Cardiac fibroblast (primary cell): ENCODE measurements around the gene NUMB.
"Not testable (repeated sequence)": the region's sequence is repeated elsewhere in the genome, so short reads cannot be mapped to it uniquely, and the experiment has no call there.

Source experiments
- DNase-seq, 2 donors: peaks; one replicate each; pipeline versions ENCODE4 v3.0.0 to v3.0.0-alpha.2; 2010; ENCODE audit warnings: low read depth in 2 of 2
- H3K4me3 ChIP-seq, 2 donors: replicated peaks in 1 of 2; 1 replicate in 1 of 2; 2 replicates in 1 of 2; pipeline ENCODE4 v1.5.1; 2011; ENCODE audit warnings: low read depth in 2 of 2, low read length in 2 of 2, mild to moderate bottlenecking in 2 of 2, moderate library complexity in 1 of 2
- TF ChIP-seq, protein P1 (sequence below): IDR thresholded peaks from one replicate; pipeline ENCODE4 v1.5.1; 2011; ENCODE audit warnings: low read depth, mild to moderate bottlenecking, low read length, inconsistent platforms

The NUMB gene

DNA sequence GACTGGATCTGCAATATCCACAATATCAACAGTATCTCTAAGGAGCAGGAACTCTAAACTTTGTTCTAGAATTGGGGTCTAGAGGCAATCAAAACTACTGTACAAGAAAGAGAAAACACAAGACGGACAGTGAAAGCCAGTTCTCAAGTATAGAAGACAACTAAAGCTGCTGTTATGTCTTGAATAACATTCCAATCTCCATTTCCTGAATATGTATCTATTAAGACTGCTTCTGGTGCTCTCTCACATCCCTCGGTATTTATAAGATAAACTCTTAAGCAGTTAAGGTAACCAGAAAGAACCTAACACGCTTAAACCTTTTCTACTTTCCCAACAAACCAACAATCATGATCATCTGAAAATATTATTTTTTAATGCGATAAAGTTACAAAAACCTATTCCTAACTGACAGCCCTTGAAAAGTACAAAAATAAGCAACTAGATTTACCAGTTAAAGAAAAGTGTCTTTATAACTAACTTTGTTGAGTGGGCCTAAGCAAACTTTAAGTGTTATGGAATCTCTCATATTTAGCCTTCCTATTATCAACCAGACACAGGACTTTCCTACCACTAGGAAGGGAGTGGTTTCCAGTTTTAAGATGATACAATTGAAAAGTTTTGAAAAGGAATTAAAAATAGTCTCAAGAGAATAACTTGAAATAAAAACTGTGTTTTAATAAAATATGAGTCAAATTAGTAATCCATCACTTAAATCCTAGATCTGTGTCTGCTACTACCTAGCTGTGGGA lies 30.7 kb downstream of the NUMB start:
- TF ChIP-seq, protein P1, sequence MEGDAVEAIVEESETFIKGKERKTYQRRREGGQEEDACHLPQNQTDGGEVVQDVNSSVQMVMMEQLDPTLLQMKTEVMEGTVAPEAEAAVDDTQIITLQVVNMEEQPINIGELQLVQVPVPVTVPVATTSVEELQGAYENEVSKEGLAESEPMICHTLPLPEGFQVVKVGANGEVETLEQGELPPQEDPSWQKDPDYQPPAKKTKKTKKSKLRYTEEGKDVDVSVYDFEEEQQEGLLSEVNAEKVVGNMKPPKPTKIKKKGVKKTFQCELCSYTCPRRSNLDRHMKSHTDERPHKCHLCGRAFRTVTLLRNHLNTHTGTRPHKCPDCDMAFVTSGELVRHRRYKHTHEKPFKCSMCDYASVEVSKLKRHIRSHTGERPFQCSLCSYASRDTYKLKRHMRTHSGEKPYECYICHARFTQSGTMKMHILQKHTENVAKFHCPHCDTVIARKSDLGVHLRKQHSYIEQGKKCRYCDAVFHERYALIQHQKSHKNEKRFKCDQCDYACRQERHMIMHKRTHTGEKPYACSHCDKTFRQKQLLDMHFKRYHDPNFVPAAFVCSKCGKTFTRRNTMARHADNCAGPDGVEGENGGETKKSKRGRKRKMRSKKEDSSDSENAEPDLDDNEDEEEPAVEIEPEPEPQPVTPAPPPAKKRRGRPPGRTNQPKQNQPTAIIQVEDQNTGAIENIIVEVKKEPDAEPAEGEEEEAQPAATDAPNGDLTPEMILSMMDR, result no peak
- peak in 1 of 2 donors; percentile 33 for DNase-seq
- H3K4me3 ChIP-seq, result no peak overlapping the region

DNA sequence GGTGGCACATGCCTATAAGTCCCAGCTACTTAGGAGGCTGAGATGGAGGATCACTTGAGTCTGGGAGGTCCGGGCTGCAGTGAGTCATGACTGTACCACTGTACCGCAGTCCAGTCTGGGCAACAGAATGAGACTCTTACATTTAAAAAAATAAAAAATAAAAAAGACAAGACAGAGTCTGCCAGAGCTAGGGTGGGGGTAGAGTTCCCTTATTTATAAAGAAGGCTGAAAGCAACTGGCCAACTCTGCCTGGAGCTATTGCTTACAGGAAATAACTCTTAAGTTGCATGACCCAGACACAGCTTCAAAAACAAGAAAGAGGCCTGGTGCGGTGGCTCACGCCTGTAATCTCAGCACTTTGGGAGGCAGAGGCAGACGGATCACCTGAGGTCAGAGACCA lies 31.5 kb downstream of the NUMB start:
- TF ChIP-seq, protein P1, result no peak
- H3K4me3 ChIP-seq, result no peak overlapping the region
- peak; percentile 65 to 73 for DNase-seq

DNA sequence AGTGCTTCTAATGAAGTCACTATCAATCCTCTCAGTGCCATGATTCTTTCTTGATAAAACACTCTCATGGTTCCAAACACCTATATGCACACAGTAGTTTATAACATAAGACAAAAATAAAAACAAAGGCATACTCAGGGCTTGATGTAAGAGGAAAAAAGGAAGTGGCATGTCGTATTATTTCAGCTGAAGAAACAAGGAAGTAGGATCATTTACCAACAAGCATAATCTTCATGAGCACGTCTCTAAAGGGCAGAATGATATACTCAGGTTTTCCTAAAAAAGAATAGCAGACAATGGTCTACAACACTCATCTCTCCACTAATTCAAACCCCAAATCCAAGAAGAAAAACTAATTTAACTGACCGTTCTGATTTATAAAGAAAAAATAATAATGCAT lies 33.9 kb downstream of the NUMB start:
- TF ChIP-seq, protein P1, result no peak
- no peak overlapping the region for H3K4me3 ChIP-seq
- DNase-seq, result peak; percentile 18 to 59

DNA sequence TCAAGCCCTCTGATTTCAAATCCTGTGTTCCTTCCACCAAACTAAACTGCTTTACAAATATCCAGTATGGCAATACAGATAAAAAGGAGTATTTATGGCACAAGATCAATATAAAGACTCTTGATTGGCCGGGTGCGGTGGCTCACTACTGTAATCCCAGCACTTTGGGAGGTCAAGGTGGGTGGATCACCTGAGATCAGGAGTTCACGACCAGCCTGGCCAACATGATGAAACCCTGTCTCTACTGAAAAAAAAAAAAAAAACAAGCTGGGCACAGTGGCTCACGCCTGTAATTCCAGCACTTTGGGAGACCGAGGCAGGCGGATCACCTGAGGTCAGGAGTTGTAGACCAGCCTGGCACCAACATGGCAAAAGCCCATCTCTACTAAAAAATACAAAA lies 35.3 kb downstream of the NUMB start:
- DNase-seq, H3K4me3 ChIP-seq: not testable (repeated sequence)

DNA sequence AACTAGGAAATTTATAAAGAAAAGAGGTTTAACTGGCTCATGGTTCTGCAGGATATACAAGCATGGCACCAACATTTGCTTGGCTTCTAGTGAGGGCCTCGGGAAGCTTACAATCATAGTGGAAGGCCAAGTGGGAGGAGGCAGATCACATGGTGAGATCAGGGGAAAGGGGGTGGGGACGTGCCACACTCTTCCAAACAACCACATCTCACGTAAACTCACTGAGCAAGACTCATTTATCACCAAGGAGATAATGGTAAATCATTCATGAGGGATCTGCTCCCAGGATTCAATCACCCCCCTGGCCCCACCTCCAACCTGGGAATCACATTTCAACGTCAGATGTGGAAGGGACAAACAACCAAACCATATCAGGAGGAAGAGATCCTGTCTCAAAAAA lies 35.8 kb downstream of the NUMB start:
- DNase-seq, result no peak

DNA sequence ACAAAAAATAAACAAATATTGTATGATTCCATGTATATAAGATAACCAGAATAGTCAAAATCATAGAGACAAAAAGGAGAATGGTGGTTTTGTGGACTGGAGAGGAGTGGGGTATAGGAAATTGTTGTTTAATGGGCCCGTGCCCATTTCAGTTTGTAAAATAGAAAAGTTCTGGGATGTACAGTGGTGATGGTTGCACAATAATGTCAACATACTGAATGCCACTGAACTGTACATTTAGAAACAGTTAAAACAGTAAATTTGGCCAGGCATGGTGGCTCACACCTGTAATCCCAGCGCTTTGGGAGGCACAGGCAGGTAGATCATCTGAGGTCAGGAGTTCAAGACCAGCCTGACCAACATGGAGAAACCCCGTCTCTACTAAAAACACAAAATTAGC lies 40.1 kb downstream of the NUMB start:
- no peak for DNase-seq
- TF ChIP-seq, protein P1, result no peak
- no peak overlapping the region for H3K4me3 ChIP-seq

More for the DNA sequence above, 35.8 kb downstream of the NUMB start:
- H3K4me3 ChIP-seq, result no peak overlapping the region
- TF ChIP-seq, protein P1, result no peak

DNA sequence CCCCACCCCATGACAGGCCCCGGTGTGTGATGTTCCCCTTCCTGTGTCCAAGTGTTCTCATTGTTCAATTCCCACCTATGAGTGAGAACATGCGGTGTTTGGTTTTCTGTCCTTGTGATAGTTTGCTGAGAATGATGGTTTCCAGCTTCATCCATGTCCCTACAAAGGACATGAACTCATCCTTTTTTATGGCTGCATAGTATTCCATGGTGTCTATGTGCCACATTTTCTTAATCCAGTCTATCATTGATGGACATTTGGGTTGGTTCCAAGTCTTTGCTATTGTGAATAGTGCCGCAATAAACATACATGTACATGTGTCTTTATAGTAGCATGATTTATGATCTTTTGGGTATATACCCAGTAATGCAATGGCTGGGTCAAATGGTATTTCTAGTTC lies 52.1 kb downstream of the NUMB start:
- DNase-seq, H3K4me3 ChIP-seq: not testable (repeated sequence)

DNA sequence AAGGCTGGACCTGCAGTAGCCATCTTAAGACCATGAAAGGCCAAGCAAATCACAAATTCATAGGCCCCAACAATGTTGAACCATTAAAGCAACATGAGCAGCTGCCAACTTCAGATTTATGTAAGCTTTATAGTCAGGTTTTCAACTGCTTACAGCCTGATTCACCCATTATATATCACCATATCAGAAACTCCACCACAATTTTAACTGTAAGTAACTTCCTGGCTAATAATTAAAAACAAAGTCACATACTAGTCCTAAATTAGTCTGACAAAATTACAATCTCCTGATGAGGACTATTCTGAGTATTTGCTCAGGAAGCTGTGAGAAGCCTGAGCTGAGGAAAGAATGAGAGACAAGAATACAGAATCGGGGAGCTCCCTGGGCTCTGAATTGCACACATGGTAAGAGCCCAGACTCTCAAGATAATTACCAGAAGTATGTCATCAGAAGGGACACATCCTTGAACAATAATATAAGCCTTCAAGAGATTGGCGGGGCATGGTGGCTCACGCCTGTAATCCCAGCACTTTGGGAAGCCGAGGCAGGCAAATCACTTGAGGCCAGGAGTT lies 55.1 kb downstream of the NUMB start:
- H3K4me3 ChIP-seq, result no peak overlapping the region
- TF ChIP-seq, protein P1, result no peak
- DNase-seq, result no peak
